ENCODE results near the gene ANKRD12.

Gene ANKRD12

DNA sequence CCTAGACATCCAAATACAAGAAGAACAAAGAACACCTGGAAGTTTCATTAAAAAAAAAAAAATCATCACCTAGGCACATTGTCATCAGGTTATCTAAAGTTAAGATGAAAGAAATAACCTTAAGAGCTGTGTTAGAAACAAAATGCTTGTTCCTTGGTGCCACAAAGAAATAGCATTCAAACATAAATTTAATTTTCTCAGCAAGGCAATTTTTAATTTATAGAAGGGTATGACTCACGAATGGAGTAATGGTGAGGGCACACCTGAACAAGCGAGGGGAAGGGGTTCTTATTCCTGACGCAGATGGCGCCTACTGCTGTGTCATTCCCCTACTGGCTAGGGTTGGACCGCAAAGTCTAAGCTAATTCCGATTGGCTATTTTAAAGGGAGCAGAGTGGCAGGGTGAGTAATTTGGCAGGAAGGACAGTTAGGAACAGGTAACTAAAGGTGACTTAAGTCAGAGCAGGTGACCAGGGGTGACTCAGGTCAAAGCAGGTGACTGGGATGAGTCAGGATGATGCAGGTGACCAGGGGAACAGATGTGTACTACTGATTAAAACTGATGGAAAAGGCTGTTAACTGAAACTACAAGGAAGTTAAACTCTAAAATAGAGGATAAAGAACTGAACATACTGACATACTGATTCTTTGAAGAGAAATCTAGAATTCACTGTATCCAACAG, 167.9 kb downstream of the ANKRD12 start:
- TF ChIP-seq FOXP2 (optimal IDR thresholded peaks at IDR 0.05; ENCODE audit: control extremely low read depth, extremely low read length, insufficient read depth) (no peak), POLR2AphosphoS5 (IDR thresholded peaks at IDR 0.05; ENCODE audit: borderline replicate concordance, low read depth, low read length) (no peak), EZH2 (IDR thresholded peaks at IDR 0.05) (no peak)
- no peak for DNase-seq (ENCODE audit: low read depth, low spot score)
- H3K4me3 ChIP-seq = no peak overlapping the region
- H3K9ac ChIP-seq (ENCODE audit: insufficient read length) = no peak overlapping the region
- H3K27ac ChIP-seq = no peak overlapping the region
- H3K9me3 ChIP-seq (ENCODE audit: low read depth, low read length) = no peaks in the 10 kb centered on the region; the same call in 1 of the 2 replicates
- no peaks in the 10 kb centered on the region for H3K36me3 ChIP-seq (ENCODE audit: insufficient read depth, low read length)

DNA sequence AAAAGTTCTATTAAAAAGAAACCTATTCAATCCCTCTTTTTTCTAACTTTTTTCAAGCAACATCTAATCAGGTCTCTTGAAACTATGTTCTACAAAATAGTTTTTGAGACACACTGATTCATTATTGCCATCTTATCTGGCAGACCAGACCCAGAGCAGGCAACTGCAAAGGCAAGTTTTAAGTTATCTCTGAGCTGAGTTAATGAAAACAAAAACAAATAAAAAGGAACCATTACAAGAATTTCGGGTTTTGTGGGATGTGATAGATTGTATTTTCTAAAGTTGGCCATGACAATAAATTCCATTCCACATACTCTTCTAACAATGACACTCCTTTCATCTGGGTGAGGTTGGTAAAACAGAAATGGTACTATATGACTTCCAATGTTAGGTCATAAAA, 182.8 kb downstream of the ANKRD12 start:
- Histone ChIP-seq H3K9ac (ENCODE audit: insufficient read length) (no peak overlapping the region), H3K27ac (no peak overlapping the region), H3K36me3 (ENCODE audit: insufficient read depth, low read length) (no peaks in the 10 kb centered on the region), H3K9me3 (ENCODE audit: low read depth, low read length) (no peaks in the 10 kb centered on the region), H3K4me3 (no peak overlapping the region)
- DNase-seq (ENCODE audit: low read depth, low spot score) = no peak
- no peak for TF ChIP-seq POLR2AphosphoS5 (IDR thresholded peaks at IDR 0.05; ENCODE audit: borderline replicate concordance, low read depth, low read length)
- no peak for TF ChIP-seq EZH2 (IDR thresholded peaks at IDR 0.05)
- no peak for TF ChIP-seq FOXP2 (optimal IDR thresholded peaks at IDR 0.05; ENCODE audit: control extremely low read depth, extremely low read length, insufficient read depth)

DNA sequence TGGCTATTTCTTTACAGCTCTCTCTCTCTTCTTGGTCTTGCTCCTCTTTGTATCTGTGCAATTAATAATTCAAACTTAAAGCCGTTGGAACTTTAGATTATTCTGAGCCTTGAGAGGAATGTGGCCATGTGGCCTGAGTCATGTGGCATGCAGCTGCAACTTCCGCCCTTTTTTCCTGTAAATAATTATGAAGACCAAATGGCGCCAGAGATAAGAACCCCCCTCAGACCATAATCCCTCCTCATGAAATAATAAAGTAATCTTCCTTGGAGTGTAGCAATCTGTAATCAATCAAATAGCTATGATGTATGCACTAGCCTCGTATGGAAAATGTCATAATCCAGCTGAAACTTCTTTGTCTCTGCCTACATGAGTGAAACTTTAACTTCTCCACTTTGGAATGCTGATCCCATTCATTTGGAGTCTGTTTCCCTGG, 184.5 kb downstream of the ANKRD12 start:
- Histone ChIP-seq H3K4me3 (no peak overlapping the region), H3K36me3 (ENCODE audit: insufficient read depth, low read length) (no peaks in the 10 kb centered on the region), H3K9me3 (ENCODE audit: low read depth, low read length) (no peaks in the 10 kb centered on the region), H3K27ac (no peak overlapping the region), H3K9ac (ENCODE audit: insufficient read length) (no peak overlapping the region)
- no peak for DNase-seq (ENCODE audit: low read depth, low spot score)
- TF ChIP-seq EZH2 (IDR thresholded peaks at IDR 0.05) (no peak), POLR2AphosphoS5 (IDR thresholded peaks at IDR 0.05; ENCODE audit: borderline replicate concordance, low read depth, low read length) (no peak)

DNA sequence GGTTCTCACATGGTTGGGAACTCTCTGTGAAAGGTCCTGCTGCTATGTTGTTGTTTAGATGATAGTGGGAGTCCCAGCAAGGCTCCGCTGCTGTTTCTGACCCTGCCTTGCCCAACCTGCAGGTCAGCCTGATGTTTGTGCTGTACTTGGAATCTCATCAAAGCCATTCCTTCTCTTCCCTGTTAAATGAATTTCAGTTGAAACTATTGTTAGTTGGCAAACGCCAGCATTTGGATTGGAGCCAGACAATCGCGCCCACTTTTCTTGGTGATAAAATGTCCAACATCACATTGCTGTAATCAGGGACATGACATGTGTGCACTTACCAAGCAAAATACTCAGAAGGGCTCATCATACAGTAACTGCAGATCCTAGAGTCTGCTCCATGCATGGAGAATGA, 185.2 kb downstream of the ANKRD12 start:
- Histone ChIP-seq H3K4me3 (no peak overlapping the region), H3K9me3 (ENCODE audit: low read depth, low read length) (no peaks in the 10 kb centered on the region), H3K36me3 (ENCODE audit: insufficient read depth, low read length) (no peaks in the 10 kb centered on the region), H3K27ac (no peak overlapping the region), H3K9ac (ENCODE audit: insufficient read length) (no peak overlapping the region)
- DNase-seq (ENCODE audit: low read depth, low spot score) = no peak
- no peak for TF ChIP-seq POLR2AphosphoS5 (IDR thresholded peaks at IDR 0.05; ENCODE audit: borderline replicate concordance, low read depth, low read length)

DNA sequence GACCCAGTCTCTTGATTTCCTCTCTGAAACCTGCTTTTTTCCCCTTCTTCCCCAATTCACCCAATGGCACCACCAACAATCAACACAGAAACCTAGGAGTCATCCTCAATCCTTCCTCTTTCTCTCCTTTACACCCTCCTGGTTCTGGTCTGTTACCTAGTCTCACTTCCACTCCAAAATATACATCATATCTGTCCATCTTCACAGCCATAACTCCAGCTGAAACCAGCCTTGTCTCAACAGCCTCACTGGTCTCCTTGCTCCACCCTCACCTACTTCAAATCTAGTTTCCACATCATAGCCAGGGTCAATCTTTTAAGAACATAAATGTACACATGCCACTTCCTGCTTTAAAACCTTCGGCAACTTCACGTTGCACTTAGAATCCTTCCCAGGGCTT, 186.2 kb downstream of the ANKRD12 start:
- DNase-seq (ENCODE audit: low read depth, low spot score) = no peak
- H3K9ac ChIP-seq (ENCODE audit: insufficient read length) = no peak overlapping the region
- no peak for TF ChIP-seq FOXP2 (optimal IDR thresholded peaks at IDR 0.05; ENCODE audit: control extremely low read depth, extremely low read length, insufficient read depth)

DNA sequence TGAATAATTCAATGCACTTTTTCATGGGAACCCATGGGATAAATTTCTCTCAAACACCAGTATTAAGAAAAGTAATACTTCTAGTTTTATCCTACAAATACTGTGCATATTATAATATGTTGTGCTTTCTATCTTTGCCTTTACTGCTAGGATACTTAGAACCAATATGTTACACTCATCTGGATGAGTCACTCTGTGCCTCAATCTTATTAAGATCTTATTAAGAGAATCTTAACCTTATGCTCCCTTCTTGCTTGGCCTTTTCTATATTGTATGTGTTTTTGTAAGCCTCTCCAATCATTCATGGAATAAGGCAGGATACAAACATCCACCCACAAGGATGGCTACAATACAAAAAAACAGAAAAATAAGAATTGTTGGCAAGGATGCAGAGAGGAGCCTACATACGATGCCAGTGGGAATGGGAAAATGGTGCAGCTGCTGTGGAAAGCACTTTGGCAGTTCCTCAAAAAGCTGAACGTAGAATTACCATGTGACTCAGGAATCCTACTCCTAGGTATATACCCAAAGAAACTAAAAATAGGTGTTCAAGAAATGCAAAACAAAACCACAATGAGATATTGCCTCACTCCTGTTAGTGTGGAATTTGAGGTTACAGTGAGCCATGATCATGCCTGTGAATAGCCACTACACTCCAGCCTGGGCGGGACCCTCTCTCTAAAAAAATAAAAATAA, 187.3 kb downstream of the ANKRD12 start:
- H3K36me3 ChIP-seq (ENCODE audit: insufficient read depth, low read length) = no peaks in the 10 kb centered on the region
- no peak overlapping the region for H3K4me3 ChIP-seq
- H3K9ac ChIP-seq (ENCODE audit: insufficient read length) = no peak overlapping the region
- DNase-seq (ENCODE audit: low read depth, low spot score) = no peak
- no peak overlapping the region for H3K27ac ChIP-seq
- peaks cover 2% of the 10 kb centered on the region; the same call in 1 of the 2 replicates for H3K9me3 ChIP-seq (ENCODE audit: low read depth, low read length)
- no peak for TF ChIP-seq EZH2 (IDR thresholded peaks at IDR 0.05)

More for the DNA sequence above, 186.2 kb downstream of the ANKRD12 start:
- Histone ChIP-seq H3K36me3 (ENCODE audit: insufficient read depth, low read length) (no peaks in the 10 kb centered on the region), H3K27ac (no peak overlapping the region), H3K9me3 (ENCODE audit: low read depth, low read length) (no peaks in the 10 kb centered on the region), H3K4me3 (no peak overlapping the region)

DNA sequence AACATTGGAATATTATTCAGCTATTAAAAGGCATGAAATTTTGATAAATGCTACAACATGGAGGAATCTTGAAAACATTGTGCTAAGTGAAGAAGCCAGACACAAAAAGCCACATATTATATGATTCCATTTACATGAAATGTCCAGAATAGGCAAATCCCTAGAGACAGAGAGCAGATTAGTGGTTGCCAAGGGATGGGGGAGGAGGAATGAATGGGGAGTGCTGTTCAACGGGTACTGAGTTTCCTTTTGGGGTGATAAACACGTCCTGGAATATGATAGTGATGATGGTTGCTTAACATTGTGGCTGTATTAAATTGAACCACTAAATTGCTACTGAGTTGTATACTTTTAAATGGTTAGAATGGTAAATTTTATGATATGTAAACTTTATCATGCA, 189.1 kb downstream of the ANKRD12 start:
- no peak overlapping the region for H3K27ac ChIP-seq
- H3K9me3 ChIP-seq (ENCODE audit: low read depth, low read length) = peaks cover 3% of the 10 kb centered on the region; the same call in 1 of the 2 replicates
- H3K36me3 ChIP-seq (ENCODE audit: insufficient read depth, low read length) = no peaks in the 10 kb centered on the region
- DNase-seq (ENCODE audit: low read depth, low spot score) = no peak
- no peak overlapping the region for H3K9ac ChIP-seq (ENCODE audit: insufficient read length)
- no peak overlapping the region for H3K4me3 ChIP-seq
- TF ChIP-seq FOXP2 (optimal IDR thresholded peaks at IDR 0.05; ENCODE audit: control extremely low read depth, extremely low read length, insufficient read depth) (no peak), POLR2AphosphoS5 (IDR thresholded peaks at IDR 0.05; ENCODE audit: borderline replicate concordance, low read depth, low read length) (no peak), EZH2 (IDR thresholded peaks at IDR 0.05) (no peak)

DNA sequence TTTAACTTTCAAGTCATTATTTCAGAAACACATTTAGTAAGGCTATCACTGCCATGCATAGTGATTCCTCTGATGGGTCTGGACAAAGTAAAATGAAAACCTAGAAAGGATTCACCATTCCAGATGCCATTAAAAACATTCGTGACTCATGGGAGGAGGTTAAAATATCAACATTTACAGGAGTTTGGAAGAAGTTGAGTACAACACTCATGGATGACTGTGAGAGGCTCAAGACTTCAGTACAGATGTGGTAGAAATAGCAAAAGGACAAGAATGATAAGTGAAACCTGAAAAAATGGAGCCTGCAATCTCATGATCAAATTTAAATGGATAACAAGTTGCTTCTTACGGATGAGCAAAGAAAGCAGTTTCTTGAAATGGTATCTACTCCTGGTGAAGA, 192.2 kb downstream of the ANKRD12 start:
- TF ChIP-seq FOXP2 (optimal IDR thresholded peaks at IDR 0.05; ENCODE audit: control extremely low read depth, extremely low read length, insufficient read depth) (no peak), POLR2AphosphoS5 (IDR thresholded peaks at IDR 0.05; ENCODE audit: borderline replicate concordance, low read depth, low read length) (no peak), EZH2 (IDR thresholded peaks at IDR 0.05) (no peak)
- no peak overlapping the region for H3K4me3 ChIP-seq
- no peak overlapping the region for H3K27ac ChIP-seq
- no peaks in the 10 kb centered on the region for H3K36me3 ChIP-seq (ENCODE audit: insufficient read depth, low read length)
- H3K9ac ChIP-seq (ENCODE audit: insufficient read length) = no peak overlapping the region
- no peak for DNase-seq (ENCODE audit: low read depth, low spot score)
- peaks cover 3% of the 10 kb centered on the region; the same call in 1 of the 2 replicates for H3K9me3 ChIP-seq (ENCODE audit: low read depth, low read length)

DNA sequence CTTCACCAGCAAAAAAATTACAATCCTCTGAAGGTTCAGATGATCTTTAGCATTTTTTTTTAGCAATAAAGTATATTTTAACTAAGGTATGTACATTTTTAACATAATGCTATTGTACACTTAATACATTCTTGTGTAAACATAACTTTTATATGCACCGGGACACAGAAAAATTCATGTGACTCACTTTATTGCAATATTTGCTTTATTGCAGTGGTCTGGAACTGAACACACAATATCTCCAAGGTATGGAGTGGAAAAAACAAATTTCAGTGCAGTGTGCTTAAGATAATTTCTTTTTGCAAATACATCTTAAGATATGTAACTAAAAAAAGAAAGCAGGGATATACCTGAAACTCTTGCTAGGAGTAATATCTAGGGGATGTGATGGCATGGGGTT, 192.9 kb downstream of the ANKRD12 start:
- no peak for DNase-seq (ENCODE audit: low read depth, low spot score)
- peaks cover 3% of the 10 kb centered on the region; the same call in 1 of the 2 replicates for H3K9me3 ChIP-seq (ENCODE audit: low read depth, low read length)
- no peak for TF ChIP-seq FOXP2 (optimal IDR thresholded peaks at IDR 0.05; ENCODE audit: control extremely low read depth, extremely low read length, insufficient read depth)
- no peak for TF ChIP-seq POLR2AphosphoS5 (IDR thresholded peaks at IDR 0.05; ENCODE audit: borderline replicate concordance, low read depth, low read length)
- TF ChIP-seq EZH2 (IDR thresholded peaks at IDR 0.05) = no peak
- no peak overlapping the region for H3K9ac ChIP-seq (ENCODE audit: insufficient read length)
- no peaks in the 10 kb centered on the region for H3K36me3 ChIP-seq (ENCODE audit: insufficient read depth, low read length)
- no peak overlapping the region for H3K4me3 ChIP-seq
- H3K27ac ChIP-seq = no peak overlapping the region
